Kidney glomerular epithelial cell (primary cell): ENCODE results near the gene SEMA6A.

Source experiments
- DNase-seq: peaks from one replicate; lab custom pipeline; 2025; lab: John Stamatoyannopoulos, UW

Gene SEMA6A

DNA sequence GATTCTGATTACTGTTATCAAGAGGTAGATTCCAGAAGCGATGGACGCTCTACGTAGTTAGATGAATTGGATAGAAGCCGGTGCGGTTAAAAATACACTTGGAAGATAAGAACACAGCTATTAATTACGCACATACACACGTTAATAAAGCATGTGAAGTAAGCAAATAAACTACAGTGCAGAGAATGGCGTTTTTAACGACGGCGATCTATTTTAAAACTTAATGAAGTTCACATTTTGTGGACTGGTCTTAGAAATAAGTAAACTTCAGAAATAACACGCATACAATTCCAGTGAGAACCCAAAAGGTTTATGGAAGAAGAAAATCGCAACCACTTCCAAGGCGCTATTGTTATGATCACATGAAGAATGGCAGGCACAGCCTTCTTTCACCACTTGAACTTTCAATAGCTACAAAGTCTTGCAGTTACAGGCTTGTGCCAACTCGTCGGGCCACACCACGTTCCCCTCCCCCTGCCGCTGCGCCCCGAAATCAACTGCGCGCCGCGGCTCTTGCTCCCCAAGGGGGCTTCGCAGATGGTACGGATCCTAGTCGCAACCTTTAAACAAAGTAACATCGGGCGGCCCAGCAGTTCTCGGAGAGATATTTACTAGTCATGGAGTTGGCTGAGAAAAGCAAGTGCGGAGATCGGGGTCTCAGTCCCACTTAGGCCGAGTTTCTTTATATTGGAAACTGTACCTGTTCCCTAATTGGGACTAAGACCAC lies 866 bp upstream of the SEMA6A start:
- peak; percentile 58 for DNase-seq

DNA sequence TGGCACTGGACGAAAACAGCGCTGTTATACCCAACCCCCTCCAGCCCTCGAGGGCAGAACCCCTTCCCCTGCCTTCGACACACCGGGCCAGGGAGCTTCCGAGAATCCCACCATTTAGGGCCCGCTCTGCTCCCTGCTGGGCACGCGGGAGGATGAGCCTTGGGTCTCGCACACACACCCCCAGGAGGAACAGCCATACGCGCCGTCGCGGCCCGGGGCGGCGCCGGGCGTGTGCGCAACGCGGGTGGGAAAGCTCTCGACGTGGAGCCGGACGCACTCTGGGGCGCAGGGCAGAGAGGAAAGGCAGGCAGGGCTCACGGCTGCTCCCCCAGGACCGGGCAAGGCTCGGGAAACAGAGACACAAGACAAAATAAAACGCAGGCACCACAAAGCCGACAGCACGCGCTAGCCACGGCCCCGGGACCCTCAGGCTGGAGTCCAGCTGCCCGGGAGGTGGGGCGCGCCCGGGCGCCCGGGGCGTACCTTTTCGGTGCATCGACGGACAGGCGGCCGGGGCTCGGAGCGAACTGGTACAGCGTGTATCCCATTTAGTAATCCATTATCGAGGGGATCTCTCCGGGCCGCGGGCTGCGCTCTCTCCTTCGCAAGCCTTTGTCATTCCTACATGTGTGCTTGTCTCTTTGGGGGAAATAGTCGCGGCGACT lies 789 bp downstream of the SEMA6A start:
- DNase-seq, result peak; percentile 46

DNA sequence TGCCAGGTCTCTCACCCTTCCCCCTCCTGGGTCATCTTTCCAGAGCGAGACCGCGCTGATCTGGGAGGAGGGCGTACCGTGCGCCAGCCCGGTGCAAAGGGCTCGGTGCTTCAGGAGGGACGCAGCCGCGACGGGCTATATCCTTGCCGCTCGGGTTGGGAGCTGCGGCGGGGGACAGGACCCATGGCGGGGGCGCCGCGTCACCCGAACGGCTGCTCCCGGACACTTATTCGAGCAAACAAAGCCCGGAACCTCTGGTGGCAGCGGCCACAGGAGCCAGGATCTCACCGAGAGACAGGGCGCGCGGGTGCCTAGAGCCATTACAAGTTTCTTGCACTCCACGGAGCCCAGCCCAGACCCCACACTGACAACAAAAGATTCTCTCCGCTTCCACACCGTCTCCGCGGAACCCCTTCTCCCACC lies 1.3 kb downstream of the SEMA6A start:
- no peak for DNase-seq

DNA sequence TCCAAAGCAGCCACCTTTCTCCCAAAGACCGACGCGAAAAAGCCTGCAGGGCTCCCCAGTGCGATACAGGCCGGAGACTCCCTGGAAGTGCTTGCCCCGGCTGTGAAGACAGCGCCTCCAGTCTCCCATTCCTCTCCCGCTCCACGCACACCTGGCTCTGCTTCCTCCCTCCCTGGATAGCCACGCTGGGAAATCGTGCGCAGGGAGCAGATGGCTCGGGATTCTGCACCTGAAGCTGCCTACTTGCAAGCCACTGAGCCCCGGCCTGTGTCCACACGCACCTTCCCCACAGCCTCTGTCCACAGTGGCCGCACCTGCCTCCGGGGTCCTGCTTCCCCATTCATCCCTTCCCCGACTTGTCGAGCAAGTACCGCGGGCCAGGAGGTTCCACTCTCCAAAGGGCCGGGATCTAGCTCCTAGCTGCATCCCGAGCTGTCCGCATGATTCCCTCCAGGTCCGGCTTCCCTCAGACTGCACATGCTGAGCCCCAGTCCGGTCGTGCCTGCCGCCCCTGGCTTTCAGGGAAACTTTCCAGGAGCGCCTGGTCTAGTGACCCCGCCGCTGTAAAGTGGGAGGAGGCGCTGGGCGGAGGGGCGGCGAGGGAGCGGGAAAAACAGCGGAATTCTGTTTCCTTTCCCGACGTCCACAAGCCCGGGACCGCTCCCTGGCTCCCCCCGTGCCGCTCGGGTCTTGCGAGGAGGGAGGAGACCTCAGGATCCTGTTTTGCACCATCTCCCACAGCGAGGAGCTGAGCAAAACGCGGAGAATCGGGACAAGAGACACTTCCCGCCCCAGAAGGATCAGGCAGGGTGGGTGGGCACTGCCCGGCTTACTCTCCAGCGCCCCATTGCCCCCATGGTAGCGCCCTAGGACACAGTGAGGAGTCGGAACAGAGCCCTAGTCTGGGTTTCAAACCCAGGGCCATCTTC lies 2.0 kb downstream of the SEMA6A start:
- peak; percentile 35 for DNase-seq

DNA sequence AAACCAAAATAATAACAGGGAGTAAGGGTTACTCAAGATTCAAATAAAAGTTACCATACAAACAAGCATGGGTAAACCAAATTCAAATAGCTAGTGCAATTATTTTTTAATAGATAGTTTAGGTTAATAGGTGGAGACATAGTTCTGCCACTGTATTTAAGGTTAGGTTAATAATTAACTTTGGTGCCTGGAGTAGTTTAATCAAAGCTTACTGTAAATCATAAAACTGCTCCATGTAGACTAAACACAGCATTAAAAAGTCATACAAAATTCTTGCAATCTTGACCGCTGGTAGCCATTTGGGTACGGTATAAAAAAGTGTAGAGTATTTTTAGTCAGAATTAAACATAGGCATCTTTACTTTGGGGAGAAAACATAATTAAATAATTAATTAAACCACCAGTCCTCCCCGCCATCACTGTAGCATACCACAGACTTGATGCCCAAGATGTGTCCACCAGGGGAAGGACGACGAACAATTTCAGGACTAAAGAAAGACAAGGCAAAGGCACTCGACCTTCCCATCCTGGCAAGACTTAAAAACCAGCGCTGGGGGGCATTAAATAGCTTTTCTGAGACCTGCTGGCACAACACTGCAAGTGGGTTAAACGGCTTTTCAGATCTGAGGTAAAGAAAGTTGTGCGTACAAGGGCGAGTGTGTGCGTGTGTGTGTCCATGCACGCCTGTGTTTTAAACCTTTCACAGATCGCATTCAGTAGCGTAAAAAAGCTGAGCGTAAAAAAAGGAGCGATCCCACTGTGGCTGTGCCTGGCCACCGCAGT lies 2.9 kb downstream of the SEMA6A start:
- DNase-seq, result peak; percentile 58

DNA sequence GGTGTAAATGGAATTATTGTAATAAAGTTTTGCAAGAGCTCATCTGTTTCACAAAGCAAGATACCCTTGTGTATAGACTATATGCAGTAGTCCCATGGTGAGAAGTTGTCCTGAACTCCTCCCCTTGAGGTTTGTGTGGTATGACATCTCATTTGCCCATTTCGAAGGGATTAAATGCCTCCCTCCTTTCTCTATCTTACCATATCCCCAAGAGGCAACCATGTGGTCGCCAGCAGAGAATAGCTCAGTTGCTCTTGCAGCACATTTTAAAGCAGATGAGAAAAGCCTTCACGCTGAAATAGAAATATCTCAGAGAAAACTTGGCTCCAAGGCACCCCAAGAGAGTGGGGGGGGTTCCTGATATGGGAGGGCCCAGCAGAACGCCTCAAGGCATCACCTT lies 4.6 kb downstream of the SEMA6A start:
- no peak for DNase-seq

DNA sequence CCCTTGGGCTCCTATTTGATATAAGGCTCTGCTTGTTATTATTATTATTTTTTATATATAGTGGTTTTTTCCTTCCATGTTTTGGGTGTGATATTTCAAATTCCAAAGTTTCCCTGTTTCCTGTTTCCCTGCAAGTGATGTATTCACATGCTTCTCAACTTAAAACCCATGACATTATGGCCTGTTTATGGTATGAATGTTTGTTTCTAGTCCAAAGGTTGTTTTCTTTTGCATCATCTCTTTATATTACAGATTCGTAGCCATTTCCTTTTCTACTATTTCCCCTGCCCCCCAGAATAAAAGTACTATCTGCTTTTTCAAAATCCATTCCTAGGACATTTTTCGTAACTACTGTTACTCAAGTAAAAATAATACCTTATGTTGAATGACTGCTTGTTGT lies 7.5 kb downstream of the SEMA6A start:
- DNase-seq, result no peak

DNA sequence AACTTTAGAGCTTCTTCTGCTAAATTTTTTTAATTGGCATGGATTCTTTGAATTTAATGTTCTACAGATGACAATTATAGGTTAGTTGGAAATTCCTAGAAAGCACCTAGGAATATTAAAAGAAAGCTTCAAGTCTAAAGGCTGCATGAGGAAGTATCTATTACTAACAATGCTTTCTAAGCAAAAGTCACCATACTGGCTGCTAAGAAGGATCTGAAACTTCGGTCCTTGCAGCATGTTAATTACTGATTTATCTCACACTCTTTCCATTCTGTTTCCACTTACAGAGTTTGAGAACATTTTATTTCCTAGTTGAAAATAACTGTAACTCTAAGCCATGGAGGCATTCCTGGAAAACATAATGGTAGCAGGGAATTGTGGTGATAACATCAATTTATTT lies 8.4 kb downstream of the SEMA6A start:
- no peak for DNase-seq

DNA sequence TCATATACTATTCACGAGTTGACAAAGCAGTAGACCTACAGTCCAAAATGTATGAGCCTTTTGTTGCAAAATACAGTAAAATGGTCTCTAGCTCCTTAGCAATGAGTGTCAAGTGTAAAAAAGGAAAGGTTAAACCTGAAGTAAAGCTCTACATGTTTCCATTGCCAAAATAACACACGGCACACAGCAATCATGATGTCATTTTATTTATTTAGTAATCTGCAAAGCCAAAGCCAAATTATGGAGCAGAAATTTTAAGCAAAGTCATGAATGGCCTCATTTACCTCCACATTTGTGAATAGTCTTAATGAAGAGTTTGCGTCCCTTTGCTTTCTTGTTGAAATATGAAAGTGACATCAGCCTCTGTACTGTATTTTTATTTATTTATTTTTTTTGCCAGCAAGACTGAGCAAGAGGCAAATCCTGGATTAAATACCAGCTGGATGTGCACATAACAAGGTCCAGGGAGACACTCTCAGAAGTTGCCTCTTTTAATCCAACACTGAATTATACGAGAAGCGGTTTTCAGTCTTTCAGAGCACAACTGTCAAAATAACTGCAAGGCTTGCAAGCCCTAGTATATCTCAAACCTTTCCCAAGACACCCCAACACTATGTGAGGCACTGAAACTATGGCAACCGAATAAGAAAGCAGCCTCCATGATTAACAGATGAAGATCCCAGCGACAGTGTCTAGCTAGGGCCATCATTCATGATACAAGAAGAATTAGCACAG lies 9.7 kb downstream of the SEMA6A start:
- no peak for DNase-seq

DNA sequence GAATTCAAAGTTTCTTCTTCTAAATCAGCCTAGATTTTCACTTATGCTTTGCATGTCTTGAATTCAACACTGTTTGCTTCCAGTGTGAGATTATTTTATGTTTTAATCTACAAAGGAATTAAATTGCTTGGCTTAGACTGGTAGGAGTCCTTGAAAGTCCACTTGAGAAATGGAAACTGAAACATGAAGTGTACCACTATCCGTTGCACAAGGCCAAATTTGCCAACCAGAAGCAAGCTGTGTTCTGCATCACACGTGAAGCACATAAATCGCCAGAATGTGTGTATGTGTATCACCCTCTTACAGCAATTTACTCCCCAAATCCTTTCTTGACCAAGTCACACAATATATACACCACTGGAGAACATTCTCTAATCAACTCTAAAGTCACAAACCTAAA lies 10.3 kb downstream of the SEMA6A start:
- no peak for DNase-seq

DNA sequence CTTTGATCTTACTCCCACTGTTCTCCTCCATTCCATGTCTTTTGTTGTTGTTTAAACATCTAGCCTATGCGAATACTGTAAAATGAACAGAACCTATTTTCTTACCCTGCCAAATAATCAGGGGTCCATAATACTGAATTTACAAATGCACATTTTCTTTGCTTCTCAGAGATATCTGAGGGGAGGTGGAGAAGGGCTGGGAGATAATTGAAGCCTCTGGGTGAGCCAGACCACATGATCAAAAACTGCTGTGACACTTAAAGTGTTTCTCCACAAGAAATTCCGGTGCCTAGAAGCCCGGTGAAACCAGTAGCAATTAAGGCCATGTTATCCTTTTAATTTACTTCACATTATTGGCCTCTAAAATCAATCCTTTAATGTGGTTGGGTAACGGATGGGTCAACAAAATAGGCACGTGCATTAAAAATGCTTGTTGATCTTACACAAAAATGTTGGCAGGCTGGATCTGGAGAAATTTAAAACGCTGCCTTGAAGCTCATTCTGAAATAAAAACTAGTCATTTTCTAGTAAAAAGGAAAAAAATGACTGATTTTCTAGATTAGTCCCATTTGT lies 10.8 kb downstream of the SEMA6A start:
- DNase-seq, result no peak

DNA sequence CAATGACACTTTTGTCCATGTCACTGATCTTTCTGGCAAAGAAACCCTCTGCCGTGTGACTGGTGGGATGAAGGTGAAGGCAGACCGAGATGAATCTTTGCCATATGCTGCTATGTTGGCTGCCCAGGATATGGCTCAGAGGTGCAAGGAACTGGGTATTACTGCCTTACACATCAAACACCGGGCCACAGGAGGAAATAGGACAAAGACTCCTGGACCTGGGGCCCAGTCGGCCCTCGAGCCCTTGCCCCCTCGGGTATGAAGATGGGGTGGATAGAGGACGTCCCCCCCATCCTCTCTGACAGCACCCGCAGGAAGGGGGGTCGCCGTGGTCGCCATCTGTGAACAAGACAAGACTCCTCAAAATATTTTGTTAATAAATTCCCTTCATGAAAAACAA lies 12.0 kb downstream of the SEMA6A start:
- DNase-seq, result no peak

DNA sequence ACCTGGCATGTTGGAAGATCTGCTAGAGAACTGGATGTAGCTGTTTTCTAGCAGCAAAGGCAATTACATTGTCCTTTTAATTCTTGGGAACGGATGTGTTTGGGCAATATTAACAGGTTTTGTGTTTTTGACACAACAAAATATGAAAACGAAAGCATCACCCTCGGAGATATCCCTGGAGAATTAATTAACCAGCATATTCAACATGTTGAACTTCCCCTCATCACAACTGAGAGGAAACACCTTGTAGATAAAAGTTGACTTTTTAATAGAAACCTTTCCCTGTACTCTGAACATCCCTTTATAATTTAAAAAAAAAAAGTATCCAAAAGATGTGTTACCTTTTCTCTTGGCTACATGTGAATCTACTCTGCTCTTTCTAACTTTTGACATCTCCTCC lies 13.0 kb downstream of the SEMA6A start:
- no peak for DNase-seq

DNA sequence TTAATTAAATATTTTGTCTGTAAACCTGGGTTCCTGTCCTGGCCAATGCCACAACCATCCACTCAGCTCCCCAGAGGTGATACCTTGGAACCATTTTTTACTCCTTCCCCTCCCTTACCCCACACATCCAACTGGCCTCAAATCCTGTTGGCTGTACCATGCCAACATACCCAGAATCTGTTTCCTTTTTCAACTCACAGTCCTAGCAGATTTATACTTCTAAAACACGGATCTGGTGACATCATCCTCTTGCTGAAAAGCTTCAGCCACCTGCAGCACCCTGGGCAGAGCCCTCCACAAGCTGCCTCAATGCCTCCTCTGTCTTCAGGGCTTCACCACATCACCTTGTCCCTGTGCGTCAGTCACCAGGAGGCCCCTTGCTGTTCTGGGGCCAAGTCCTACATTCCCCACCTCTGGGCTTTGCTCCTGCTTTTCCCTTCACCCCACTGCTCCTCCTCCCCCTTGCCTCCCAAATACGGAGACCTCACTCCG lies 14.9 kb downstream of the SEMA6A start:
- no peak for DNase-seq

DNA sequence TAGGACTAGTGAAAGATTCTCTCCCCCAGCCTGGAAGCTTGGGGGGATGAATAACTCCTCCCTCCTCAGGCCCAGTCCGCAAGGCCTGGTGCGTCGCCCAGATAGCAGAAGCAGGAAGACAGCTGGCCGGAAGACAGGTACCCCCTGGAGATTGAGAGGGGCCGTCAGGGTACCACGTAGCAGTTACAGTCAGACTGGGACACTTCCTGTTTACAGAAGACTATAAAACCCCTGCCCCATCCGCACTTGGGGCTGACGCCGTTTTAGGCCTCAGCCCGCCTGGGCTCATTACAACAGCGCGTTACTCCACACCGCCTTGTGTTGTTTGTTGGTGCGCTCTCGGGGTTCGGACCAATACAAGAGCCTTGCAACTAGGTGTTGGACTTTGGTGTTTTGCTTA lies 15.4 kb downstream of the SEMA6A start:
- no peak for DNase-seq

DNA sequence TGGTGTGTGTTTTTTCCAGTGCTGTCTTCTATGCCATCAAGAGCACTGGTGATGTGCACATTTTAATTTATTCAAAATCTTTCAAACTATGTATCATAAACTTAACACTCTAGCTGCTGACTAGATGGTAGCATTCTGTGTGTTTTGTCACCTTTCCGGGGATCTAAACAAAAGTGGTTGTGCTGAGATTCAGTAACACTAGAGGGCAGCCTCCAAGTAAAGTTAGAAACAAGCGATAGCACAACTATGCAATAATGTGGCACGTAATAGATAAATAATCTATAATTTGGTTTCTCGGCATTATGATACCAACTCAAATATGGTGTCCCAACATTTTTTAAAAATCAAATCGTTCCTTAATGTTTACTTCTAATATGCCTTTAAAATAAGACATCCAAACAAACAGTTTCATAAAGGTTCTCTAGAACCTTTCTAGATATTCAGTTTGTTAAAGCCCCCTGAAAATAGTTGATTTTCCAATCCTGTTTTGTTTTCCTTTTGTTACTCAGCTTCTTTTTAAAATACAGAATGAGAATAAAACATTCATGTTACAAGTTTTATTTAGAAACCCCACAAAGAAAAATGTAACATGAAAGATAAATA lies 16.9 kb downstream of the SEMA6A start:
- DNase-seq, result peak; percentile 8

DNA sequence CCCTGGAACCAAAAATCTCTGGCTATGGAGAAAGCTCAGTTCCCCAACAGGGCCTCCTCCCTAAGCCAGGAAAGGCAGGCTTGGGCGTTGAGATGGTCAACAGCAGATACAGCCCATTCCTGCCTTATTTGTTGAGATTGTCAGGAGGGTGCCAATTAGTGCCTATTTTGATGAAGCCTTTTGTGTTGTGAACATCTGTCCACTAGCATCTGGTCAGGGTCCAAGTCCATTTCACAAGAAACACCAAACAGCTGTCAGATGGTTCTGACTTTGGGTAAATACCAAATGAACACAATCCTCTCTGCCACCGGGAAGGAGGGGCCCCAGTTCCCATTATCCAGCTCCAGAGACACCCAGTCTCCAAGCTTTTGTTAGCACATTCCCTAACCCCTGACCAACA lies 19.9 kb downstream of the SEMA6A start:
- no peak for DNase-seq

DNA sequence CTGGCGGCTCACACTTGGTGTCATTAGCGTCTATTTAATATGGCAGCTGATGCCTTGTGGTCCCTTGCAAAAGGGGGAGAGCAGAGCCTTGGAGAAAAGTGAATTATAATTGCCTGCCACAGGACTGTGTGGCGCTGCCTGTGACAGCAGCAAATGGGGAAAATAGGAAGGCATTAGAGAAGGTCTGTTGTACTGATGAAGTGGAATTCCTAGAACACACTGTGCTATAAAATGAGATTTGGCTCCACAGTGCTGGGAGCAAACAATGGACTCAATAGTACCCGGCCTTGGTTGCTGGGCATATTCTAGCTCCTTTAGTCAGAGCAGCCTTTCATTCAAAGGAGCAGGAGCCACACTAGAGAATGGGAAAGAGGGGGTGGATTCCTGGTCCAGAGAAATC lies 21.3 kb downstream of the SEMA6A start:
- no peak for DNase-seq

DNA sequence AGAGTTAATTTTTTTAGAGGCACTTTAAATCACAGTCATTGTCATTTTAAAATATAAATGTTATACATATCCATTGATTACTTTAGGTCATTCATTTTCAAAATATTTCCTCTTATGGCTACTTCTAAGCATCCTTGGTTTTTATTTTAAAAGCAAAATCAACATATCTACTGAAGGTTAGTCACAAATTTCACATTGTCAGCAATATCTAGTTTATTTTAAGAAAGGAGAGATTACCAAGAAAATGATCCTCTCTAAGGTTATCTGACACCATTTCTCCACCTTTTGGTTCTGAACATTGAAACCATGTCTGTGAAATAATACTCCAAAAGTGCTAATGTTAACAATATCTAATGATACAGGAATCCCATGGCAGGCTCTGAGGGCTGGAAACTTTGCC lies 24.5 kb downstream of the SEMA6A start:
- no peak for DNase-seq

DNA sequence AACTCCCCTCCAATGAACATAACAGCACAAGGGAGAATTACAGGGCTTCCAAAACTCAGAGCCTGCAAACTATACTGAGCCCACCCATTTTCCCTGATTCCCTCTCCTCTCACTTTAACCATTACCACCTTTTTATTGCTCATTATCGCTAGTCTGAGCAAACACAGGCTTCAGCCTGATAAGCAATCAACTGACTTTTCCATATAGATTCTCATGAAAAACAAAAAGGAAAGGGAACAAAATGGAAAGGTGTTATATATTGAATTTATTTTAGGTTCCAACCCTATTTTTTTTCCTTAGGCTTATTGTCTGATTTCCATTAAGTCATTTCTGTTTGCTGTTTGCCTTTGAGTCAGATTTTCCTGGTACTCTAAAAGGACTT lies 27.9 kb downstream of the SEMA6A start:
- no peak for DNase-seq
